ENCODE data around the gene CNPY2.
"Not testable (repeated sequence)": the region's sequence is repeated elsewhere in the genome, so short reads cannot be mapped to it uniquely, and the experiment has no call there.

The CNPY2 gene

GRCh38 chr12:56267443-56268071 lies 48.2 kb downstream of the CNPY2 start:
- Histone ChIP-seq H3K9ac (no peak overlapping the region), H3K4me3 (ENCODE audit: low read depth, low read length) (peak overlapping the region; percentile 78), H3K36me3 (ENCODE audit: control insufficient read depth, insufficient read depth, low read length) (no peaks in the 10 kb centered on the region), H3K4me2 (ENCODE audit: low read length) (peak overlapping the region; percentile 94), H3K27me3 (ENCODE audit: control insufficient read depth, insufficient read depth, low read length) (no peaks in the 10 kb centered on the region), H3K4me1 (no peaks in the 10 kb centered on the region), H3K79me2 (no peaks in the 10 kb centered on the region), H3K27ac (peak overlapping the region; percentile 91), H3K9me3 (ENCODE audit: control insufficient read depth, low read length) (no peaks in the 10 kb centered on the region), H2AFZ (peak overlapping the region; percentile 99)
- no peak for TF ChIP-seq CTCF (IDR thresholded peaks at IDR 0.05)

- Histone ChIP-seq H3K4me3 (ENCODE audit: low read depth, low read length) (peak within 1 kb of the TSS; percentile 78), H3K9ac (no peak within 1 kb of the TSS), H3K27ac (peak within 1 kb of the TSS; percentile 91), H3K36me3 (ENCODE audit: control insufficient read depth, insufficient read depth, low read length) (no peaks in the 10 kb centered on the region), H3K79me2 (no peaks in the 10 kb centered on the region), H3K27me3 (ENCODE audit: control insufficient read depth, insufficient read depth, low read length) (no peaks in the 10 kb centered on the region), H3K4me2 (ENCODE audit: low read length) (peak within 1 kb of the TSS; percentile 94), H3K9me3 (ENCODE audit: control insufficient read depth, low read length) (no peaks in the 10 kb centered on the region), H3K4me1 (no peaks in the 10 kb centered on the region), H2AFZ (peak within 1 kb of the TSS; percentile 99)
- TF ChIP-seq CTCF (IDR thresholded peaks at IDR 0.05): peak; percentile 81
These were observed 48.9 kb downstream of the CNPY2 start, which contains the start of gene COQ10A for GRCh38 chr12:56266693-56267442. TSS of gene COQ10A (plus strand) at chr12:56266942. CDS start at chr12:56267119, 177 bp downstream.

DNA sequence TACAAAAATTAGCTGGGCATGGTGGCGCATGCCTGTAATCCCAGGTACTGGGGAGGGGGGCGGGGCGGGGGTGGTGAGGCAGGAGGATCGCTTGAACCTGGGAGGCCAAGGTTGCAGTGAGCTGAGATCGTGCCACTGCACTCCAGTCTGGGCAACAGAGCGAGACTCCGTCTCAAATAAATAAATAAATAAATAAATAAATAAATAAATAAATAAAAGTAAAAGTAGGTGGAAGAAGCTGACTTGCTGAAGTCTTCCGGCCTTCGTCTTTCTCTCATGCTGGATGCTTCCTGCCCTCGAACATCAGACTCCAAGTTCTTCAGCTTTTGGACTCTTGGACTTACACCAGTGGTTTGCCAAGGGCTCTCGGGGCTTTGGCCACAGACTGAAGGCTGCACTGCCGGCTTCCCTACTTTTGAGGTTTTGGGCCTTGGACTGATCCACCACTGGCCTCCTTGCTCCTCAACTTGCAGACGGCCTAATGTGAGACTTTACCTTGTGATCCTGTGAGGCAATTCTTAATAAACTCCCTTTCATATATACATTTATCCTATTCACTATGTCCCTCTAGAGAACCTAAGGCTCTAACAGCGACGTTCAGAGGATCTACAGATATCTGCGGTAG lies 49.6 kb downstream of the CNPY2 start:
- H2AFZ ChIP-seq: peak overlapping the region; percentile 99
- not testable (repeated sequence) for H3K27me3 ChIP-seq (ENCODE audit: control insufficient read depth, insufficient read depth, low read length); H3K36me3 ChIP-seq (ENCODE audit: control insufficient read depth, insufficient read depth, low read length); H3K9me3 ChIP-seq (ENCODE audit: control insufficient read depth, low read length); H3K79me2 ChIP-seq; H3K4me1 ChIP-seq; H3K9ac ChIP-seq
- peak overlapping the region; percentile 78 for H3K4me3 ChIP-seq (ENCODE audit: low read depth, low read length)
- peak overlapping the region; percentile 91 for H3K27ac ChIP-seq
- peak overlapping the region; percentile 94 for H3K4me2 ChIP-seq (ENCODE audit: low read length)

DNA sequence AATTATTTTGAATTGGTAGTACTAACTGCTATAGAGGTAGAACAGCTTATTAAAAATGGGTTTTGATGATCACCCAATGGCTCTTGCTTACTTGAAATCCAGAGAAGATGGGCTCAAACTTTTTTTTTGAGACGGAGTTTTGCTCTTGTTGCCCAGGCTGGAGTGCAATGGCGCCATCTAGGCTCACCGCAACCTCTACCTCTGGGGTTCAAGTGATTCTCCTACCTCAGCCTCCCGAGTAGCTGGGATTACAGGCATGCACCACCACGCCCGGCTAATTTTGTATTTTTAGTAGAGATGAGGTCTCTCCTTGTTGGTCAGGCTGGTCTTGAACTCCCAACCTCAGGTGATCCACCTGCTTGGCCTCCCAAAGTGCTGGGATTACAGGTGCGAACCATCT lies 52.8 kb downstream of the CNPY2 start:
- not testable (repeated sequence) for H3K27me3 ChIP-seq (ENCODE audit: control insufficient read depth, insufficient read depth, low read length); H2AFZ ChIP-seq; H3K4me2 ChIP-seq (ENCODE audit: low read length); H3K79me2 ChIP-seq; H3K9me3 ChIP-seq (ENCODE audit: control insufficient read depth, low read length); H3K27ac ChIP-seq; H3K36me3 ChIP-seq (ENCODE audit: control insufficient read depth, insufficient read depth, low read length); H3K4me1 ChIP-seq; H3K9ac ChIP-seq; H3K4me3 ChIP-seq (ENCODE audit: low read depth, low read length)

- no peaks in the 10 kb centered on the region for H3K9me3 ChIP-seq (ENCODE audit: control insufficient read depth, low read length)
- H3K27me3 ChIP-seq (ENCODE audit: control insufficient read depth, insufficient read depth, low read length): no peaks in the 10 kb centered on the region
- H3K79me2 ChIP-seq: peaks cover 11% of the 10 kb centered on the region
- H3K4me1 ChIP-seq: peaks cover 8% of the 10 kb centered on the region
- H2AFZ ChIP-seq: no peak overlapping the region
- no peak overlapping the region for H3K9ac ChIP-seq
- H3K4me3 ChIP-seq (ENCODE audit: low read depth, low read length): no peak overlapping the region
- no peaks in the 10 kb centered on the region for H3K36me3 ChIP-seq (ENCODE audit: control insufficient read depth, insufficient read depth, low read length)
- TF ChIP-seq CTCF (IDR thresholded peaks at IDR 0.05): no peak
- H3K27ac ChIP-seq: no peak overlapping the region
- H3K4me2 ChIP-seq (ENCODE audit: low read length): no peak overlapping the region
These were observed 54.1 kb downstream of the CNPY2 start for GRCh38 chr12:56261503-56262232.

Data from parathyroid adenoma (tissue), 2 donors.